ENCODE data around the gene SLC25A26.

GRCh38 chr3:66390013-66390412 lies 169.2 kb downstream of the SLC25A26 start:
- TF ChIP-seq YY1 (IDR thresholded peaks at IDR 0.05; ENCODE audit: insufficient read depth, insufficient read length) (no peak), ZNF274 (IDR thresholded peaks at IDR 0.05; ENCODE audit: low read depth, low read length) (no peak)
